ENCODE measurements around the gene CHRNA1. TPM values are rescaled to one million over a fixed set of nuclear protein-coding genes. Genes with fewer than 3 reads are reported as not detected.
"Not testable (repeated sequence)": the region's sequence is repeated elsewhere in the genome, so short reads cannot be mapped to it uniquely, and the experiment has no call there.

The CHRNA1 gene
- total RNA-seq, 1 experiment from 2014 or later, result not detected

DNA sequence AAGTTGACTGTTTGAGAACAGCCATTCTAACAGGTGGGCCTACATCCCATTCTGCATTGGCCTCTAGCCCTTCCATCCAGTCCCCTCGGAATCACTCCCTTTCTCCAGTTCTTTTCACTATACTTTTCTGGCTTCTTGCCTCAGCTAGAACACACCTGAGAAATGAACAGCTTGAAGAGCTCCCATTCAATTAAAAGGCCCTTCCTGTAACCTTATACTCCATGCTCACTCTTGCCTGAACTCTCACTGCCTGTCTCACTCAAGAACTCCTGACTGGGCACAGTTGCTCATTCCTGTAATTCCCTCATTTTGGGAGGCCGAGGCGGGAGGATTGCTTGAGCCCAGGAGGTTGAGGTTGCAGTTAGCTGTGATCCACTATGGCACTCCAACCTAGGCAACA lies 23.6 kb downstream of the CHRNA1 start:
- no peak for DNase-seq (ENCODE audit: low read depth)
- in situ Hi-C loops (cut with HindIII; ENCODE audit: low pct_unique_long_range_greater_than_20kb, low sequenced_read_pairs), result no loop called here

DNA sequence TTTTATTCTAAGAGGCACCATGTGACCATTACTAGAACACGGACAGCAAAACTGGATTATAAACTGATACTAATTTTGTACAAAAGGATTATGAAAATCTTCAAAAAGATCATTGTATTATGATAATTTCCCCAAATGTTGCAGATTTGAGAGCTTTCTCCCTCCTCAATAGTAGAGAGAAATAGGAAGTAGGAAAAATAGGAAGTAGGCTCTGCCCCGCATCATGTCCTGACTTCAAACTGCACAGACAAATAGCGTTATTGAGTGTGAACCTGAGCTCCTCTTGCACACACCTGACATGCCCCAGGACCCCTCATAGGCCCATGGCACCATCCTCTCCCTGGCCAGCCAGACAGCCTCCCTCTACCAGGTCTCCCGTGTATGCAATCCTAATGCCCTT lies 25.4 kb downstream of the CHRNA1 start:
- in situ Hi-C loops (cut with HindIII; ENCODE audit: low pct_unique_long_range_greater_than_20kb, low sequenced_read_pairs), result no loop called here
- no peak for DNase-seq (ENCODE audit: low read depth)

DNA sequence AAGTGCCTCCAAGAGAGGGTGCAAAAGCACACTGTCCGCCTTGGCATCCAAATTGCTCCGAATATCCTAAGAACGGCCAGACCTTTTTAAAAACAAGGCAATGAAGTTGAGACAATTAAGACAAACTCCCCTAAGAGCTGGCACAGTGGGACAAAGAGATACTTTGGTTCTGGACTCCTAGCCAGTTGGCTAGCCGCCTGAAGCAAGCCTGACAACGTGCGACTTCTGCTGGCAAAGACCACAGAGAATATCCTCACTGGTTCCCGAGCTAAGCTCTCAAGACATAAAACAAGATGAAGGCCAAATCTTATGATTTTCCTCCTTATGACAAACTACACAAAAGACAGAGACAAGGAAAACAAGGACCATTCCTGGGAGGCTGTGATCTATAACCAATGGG lies 32.7 kb downstream of the CHRNA1 start:
- no peak for DNase-seq (ENCODE audit: low read depth)

DNA sequence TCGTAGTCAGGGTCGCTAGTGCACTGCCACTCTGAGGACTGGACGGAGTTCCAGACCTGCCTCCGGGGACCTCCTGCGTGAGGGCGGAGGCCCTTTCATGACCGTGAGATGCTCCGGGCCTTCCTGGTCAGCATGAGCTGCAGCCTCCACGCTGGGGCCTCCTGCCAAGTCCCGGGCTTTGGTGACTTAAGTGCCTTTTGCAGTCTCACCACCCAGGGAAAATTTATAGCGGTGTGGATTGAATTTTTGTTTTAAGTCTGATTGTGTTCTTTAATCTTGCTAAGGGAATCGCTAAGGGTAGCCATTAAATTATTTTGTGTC lies 33.6 kb downstream of the CHRNA1 start:
- in situ Hi-C loops (cut with HindIII; ENCODE audit: low pct_unique_long_range_greater_than_20kb, low sequenced_read_pairs), result no loop called here
- no peak for DNase-seq (ENCODE audit: low read depth)

More for the DNA sequence above, 32.7 kb downstream of the CHRNA1 start:
- in situ Hi-C loops (cut with HindIII; ENCODE audit: low pct_unique_long_range_greater_than_20kb, low sequenced_read_pairs), result no loop called here

DNA sequence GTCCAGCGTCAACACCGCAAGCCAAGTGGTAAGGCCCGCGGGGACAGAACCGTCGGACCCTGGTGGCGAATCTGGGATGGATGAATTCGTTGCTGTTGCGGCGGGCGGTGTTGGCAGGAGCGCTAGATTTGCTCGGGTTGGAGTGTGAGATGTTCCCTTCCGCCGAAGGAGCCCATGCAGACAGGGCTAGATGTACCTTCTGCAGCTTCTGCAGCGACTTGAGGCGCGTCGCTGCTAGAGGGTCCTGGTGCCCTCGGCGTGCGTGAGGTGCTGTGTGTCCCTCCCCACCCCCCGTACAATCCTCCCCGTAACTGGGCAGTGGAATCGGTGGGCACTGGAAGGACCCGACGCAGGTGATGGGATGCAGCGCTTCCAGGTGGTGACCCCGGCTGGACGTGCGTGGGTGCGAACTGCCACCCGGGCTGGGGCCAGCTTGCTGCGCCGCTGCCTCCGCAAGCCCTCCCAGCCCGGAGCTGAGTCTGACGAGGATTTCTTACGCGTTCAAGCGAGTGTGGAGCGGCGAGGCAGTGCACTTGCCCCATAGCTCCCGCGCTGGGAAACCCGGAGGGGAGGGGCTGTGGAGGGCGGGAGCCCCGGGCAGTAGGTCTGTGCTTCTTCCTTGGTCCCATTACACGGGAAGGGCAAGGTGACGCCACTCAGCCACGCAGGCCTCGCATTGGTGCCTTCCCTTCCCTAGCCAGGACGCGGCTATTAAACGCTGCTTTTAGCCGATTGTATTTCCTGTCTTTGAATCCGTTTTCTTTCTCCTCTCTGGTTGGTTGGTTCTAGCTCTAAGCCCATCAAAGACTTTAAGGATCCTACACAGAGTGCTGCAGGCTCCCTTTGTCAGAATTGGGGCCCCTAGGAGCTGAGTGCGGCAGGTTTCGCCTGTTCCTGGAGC lies 34.2 kb downstream of the CHRNA1 start:
- in situ Hi-C loops (cut with HindIII; ENCODE audit: low pct_unique_long_range_greater_than_20kb, low sequenced_read_pairs), result no loop called here
- no peak for DNase-seq (ENCODE audit: low read depth)

DNA sequence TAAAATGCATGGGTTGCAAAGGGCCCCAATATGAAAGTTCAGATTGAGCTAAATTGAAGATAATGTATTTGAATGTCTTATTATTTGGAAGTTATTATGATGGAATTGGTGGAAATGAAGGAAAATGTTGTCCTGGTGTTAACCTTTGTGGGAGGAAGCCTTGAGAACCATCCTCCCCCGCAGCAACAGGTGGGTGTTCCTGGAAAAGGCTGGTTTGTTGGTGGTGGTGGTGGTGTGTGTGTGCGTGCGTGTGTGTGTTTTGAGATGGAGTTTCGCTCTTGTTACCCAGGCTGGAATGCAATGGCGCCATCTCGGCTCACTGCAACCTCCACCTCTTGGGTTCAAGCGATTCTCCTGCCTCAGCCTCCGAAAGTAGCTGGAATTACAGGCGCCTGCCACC lies 36.2 kb downstream of the CHRNA1 start:
- in situ Hi-C loops (cut with HindIII; ENCODE audit: low pct_unique_long_range_greater_than_20kb, low sequenced_read_pairs), result no loop called here
- DNase-seq (ENCODE audit: low read depth), result no peak

DNA sequence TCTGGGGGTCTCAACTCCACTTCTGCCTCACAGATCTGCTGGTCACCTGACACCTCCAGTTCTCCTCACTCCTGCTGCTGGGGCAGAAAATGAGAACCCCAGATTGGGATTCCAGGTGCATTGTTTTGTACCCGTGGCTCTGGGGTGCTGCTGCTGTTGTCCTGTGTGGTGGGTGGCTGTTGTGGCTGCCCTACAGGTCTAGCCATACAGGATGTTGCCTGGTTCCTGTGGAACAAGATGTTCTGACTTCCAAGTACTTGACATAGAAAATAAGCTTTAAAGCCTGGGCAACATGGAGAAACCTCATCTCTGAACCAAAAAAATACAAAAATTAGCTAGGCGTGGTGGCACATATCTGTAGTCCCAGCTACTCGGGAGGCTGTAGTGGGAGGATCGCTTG lies 38.1 kb downstream of the CHRNA1 start:
- in situ Hi-C loops (cut with HindIII; ENCODE audit: low pct_unique_long_range_greater_than_20kb, low sequenced_read_pairs), result no loop called here
- DNase-seq (ENCODE audit: low read depth), result no peak

DNA sequence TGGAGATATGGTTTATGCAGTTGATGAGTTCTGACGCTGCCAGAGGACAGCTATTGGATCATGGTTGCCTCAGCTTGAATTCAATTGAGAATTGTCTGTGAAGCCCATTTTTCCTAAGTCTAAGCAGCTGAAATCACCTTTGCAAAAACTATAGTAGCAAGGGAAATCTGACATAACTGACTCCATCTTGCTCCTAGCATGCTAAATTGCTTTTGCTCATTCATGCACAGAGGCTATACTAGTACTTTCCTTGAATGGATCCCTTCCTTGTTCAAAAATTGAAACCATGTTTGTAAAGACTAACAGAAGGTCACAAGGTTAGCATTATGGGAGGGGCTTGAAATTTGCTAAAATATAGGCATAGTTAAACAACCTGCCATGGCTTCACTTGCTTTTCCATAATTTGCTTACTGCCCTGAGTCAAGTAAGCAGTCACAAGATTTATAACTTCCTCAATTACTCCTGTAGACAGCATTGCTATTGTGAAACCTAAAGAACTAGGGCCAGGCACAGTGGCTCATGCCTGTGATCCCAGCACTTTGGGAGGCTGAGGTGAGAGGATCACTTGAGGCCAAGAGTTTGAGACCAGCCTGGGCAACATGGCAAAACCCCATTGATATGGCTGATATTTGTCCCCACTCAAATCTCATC lies 41.2 kb downstream of the CHRNA1 start:
- in situ Hi-C loops (cut with HindIII; ENCODE audit: low pct_unique_long_range_greater_than_20kb, low sequenced_read_pairs), result no loop called here
- no peak for DNase-seq (ENCODE audit: low read depth)

DNA sequence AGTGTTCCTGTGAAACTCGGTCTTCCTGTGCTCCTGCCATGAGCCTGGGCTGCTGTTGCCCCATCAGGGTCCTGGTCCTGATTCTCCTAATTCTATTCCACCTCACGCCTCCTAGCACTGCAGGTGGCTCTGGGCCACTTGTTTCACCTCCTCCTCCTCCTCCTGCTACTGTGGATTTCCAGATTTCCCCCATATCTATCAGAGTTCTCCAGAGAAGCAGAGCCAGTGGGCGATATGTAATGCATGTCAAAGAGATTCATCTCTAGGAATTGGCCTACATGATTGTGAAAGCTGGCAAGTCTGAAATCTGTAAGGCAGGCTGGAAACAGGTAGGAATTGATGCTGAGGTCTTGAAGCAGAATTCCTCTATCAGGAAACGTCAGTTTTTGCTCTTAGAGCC lies 45.3 kb downstream of the CHRNA1 start:
- in situ Hi-C loops (cut with HindIII; ENCODE audit: low pct_unique_long_range_greater_than_20kb, low sequenced_read_pairs), result no loop called here
- DNase-seq (ENCODE audit: low read depth), result no peak

DNA sequence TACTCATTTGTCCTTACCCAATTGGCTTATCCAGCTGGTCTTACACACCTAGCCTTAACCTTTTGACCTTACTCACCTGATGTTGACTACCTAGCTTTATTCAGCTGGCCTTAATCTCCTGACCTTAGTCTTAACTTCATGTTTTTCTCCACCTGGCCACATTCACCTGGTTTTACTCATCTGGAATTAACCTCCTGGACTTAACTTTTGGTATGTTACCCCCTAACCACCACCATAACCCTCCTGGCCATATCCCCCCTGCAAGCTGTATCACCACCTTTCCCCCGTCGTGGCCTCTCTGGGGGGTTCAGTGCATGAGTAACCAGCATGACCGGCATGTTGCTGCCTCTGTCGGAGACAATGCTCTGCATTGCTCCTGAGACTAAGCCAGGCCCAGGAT lies 45.7 kb downstream of the CHRNA1 start:
- no peak for DNase-seq (ENCODE audit: low read depth)
- in situ Hi-C loops (cut with HindIII; ENCODE audit: low pct_unique_long_range_greater_than_20kb, low sequenced_read_pairs), result no loop called here

DNA sequence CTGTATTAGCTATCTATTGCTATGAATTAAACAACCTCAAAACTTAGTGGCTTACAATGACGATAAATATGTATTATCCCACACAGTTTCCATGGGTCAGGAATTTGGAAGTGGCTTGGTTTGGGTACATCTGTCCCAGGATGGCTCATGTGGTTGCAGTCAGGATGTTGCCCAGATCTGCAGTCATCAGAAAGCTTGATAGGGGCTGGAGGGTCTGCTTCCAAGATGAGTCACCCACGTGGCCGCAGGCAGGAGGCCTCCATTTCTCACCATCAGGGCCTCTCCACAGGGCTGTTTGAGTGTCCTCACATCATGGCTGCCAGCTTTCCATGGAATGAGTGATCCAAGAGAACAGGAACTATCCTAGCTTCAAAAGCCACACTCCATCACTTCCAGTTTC lies 46.4 kb downstream of the CHRNA1 start:
- in situ Hi-C loops (cut with HindIII; ENCODE audit: low pct_unique_long_range_greater_than_20kb, low sequenced_read_pairs), result no loop called here
- DNase-seq (ENCODE audit: low read depth), result no peak

DNA sequence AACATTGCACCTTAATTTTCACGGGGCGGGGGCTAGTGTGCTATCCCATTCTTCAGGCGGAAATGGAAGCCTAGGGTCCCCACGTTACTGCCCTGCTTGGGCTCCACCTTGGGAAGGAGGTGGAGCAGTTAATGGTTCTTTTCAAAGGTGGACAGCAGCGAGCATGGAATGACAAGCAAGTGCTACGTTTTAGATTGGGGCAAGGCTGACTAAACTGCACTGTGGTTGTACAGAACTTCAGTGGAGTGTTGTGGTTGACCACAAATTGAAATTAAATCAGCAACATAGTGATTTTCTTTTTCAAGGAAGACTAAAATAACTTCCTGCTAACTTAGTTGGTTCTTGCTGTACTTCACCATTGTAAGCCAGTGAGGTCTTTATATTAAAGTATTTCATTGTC lies 47.0 kb downstream of the CHRNA1 start:
- in situ Hi-C loops (cut with HindIII; ENCODE audit: low pct_unique_long_range_greater_than_20kb, low sequenced_read_pairs), result no loop called here
- no peak for DNase-seq (ENCODE audit: low read depth)

DNA sequence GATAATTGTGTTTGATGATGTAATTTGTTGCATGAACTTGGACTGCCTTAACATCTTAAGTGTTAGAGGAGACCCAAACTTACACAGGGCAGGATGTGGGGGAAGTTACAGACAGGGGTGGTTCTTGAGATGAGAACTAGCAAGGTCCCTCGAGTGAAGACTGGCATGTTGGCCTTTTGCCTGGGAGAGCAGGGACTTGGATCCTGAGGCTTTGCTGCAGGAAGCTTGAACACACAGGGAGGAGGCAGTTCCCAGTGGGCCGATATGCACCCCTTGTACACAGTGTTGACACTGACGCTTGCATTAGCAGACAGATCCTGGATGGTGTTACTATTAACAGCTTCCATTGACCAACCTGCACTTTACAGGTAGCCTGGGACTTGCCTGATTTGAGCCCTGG lies 47.5 kb downstream of the CHRNA1 start:
- DNase-seq (ENCODE audit: low read depth), result no peak
- in situ Hi-C loops (cut with HindIII; ENCODE audit: low pct_unique_long_range_greater_than_20kb, low sequenced_read_pairs), result no loop called here

DNA sequence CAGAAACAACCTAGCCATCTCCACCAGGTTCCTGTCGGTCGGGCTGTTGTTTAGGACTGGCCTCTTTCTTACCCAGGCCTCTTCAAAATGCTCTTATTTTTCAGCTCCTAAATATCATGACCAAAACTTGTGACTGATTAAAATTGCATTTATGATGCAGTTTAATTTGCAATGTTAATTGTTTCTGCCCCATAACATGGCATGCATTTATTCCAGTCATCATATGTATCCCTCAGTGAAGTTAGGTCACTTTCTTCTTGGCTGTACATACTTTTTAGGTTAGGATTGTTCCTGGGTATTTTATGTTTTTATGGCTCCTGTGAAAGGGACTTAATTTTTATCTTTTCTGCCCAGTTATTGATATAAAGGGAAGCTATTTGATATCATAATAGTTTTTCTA lies 50.6 kb downstream of the CHRNA1 start:
- in situ Hi-C loops (cut with HindIII; ENCODE audit: low pct_unique_long_range_greater_than_20kb, low sequenced_read_pairs), result no loop called here
- no peak for DNase-seq (ENCODE audit: low read depth)

DNA sequence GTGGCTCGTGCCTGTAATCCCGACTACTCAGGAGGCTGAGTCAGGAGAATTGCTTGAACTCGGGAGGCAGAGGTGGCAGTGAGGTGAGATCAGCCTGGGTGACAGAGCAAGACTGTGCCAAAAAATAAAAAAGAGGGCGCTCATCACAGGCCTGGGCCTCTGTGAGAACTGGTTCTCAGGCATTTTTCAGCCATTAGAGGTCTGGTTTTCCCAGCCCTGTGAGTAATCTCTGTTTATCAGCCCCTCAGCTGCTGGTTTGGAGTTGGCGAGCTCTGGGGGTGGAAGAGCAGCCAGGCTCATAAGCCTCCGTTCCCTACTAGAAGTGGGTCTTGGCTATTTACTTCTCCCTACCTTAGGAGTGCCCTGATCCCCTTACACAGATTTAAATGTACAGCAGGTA lies 53.1 kb downstream of the CHRNA1 start:
- in situ Hi-C loops (cut with HindIII; ENCODE audit: low pct_unique_long_range_greater_than_20kb, low sequenced_read_pairs), result no loop called here
- no peak for DNase-seq (ENCODE audit: low read depth)

DNA sequence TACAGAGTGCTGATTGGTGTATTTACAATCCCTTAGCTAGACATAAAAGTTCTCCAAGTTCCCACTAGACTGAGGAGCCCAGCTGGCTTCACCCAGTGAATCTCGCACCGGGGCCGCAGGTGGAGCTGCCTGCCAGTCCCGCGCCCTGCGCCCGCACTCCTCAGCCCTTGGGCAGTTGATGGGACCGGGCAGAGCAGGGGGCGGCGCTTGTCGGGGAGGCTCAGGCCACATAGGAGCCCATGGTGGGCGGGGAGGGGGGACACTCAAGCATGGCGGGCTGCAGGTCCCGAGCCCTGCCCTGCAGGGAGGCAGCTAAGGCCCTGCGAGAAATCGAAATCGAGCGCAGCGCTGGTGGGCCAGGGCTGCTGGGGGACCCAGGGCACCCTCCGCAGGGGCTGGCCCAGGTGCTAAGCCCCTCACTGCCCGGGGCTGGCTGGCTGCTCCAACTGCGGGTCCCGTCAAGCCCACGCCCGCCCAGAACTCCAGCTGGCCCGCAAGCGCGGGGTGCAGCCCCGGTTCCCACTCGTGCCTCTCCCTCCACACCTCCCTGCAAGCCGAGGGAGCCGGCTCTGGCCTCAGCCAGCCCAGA lies 54.8 kb downstream of the CHRNA1 start:
- in situ Hi-C loops (cut with HindIII; ENCODE audit: low pct_unique_long_range_greater_than_20kb, low sequenced_read_pairs), result not testable (repeated sequence)

DNA sequence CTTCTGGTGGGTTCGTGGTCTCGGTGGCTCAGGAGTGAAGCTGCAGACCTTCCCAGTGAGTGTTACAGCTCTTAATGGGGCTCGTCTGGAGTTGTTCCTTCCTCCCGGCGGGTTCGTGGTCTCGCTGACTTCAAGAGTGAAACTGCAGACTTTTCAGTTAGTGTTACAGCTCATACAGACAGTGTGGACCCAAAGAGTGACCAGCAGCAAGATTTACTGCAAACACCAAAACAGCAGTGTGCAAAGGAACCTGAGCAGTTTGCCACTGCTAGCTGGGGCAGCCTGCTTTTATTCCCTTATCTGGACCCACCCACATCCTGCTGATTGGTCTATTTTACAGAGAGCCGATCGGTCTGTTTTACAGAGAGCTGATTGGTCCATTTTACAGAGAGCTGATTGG lies 55.6 kb downstream of the CHRNA1 start:
- in situ Hi-C loops (cut with HindIII; ENCODE audit: low pct_unique_long_range_greater_than_20kb, low sequenced_read_pairs), result no loop called here
- no peak for DNase-seq (ENCODE audit: low read depth)

More for the DNA sequence above, 54.8 kb downstream of the CHRNA1 start:
- not testable (repeated sequence) for DNase-seq (ENCODE audit: low read depth)

DNA sequence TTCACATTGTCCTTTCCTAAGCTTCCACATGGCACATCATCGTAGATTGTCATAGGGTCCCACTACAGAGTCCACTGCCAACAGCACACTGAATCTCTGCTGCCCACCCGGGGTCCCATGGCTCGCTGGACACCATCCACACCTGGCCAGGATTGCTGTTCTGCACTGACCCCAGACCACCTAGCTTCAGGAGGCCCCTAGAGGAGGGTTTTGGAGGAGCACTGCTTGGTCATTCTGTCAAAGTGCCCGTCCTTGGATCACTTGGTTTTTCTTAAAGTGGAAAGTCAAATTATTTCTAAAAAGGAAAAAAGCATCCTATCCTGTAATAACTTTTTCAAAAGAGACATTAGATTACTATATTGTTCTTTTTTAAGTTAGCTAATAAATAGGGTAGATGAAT lies 59.0 kb downstream of the CHRNA1 start:
- in situ Hi-C loops (cut with HindIII; ENCODE audit: low pct_unique_long_range_greater_than_20kb, low sequenced_read_pairs), result no loop called here
- DNase-seq (ENCODE audit: low read depth), result no peak

DNA sequence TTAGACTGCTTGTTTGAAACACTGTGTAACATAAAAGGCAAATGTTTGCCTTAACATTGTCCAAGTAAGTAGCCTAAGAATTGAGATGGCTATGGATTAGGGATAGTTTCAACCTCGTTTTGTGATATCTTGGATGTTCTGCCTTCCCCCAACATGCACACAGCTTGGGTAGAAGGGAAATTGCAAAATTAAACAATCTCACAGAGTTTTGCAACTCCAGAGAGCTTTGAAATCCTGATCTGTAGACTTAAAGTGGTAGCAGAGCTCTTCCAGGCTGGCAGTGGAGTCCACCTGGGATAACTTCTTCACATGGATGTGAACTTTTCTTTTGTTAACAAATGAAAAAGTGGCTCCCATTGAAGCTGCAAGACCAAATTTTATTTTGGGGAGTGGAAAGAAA lies 59.6 kb downstream of the CHRNA1 start:
- DNase-seq (ENCODE audit: low read depth), result no peak
- in situ Hi-C loops (cut with HindIII; ENCODE audit: low pct_unique_long_range_greater_than_20kb, low sequenced_read_pairs), result no loop called here

DNA sequence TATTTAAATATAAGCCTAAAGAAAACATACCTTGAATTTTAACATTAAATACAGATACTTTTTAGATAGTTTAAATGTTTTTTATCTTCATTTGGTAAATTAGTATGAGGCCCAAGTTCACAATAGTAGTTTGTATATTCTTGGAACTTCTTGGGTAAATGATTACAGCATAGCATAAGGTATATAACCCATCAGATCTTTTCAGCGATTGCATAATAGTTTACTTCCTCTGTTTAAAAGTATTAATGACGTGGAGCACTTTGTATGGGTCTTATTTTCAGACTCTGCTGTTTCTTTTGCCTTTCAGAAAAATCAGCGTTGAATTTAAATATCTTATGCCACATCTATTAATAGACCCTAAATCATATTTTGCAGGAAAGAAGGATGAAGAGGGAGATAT lies 60.2 kb downstream of the CHRNA1 start:
- DNase-seq (ENCODE audit: low read depth), result no peak
- in situ Hi-C loops (cut with HindIII; ENCODE audit: low pct_unique_long_range_greater_than_20kb, low sequenced_read_pairs), result no loop called here

Measured in Caki2 (cell line).